OCI-M1 (cell line): ENCODE data around the gene SUFU.
"Not testable (repeated sequence)": the region's sequence is repeated elsewhere in the genome, so short reads cannot be mapped to it uniquely, and the experiment has no call there.

Experiments
- DNase-seq: peaks from one replicate; lab custom pipeline; 2025; lab: John Stamatoyannopoulos, UW

The SUFU gene

DNA sequence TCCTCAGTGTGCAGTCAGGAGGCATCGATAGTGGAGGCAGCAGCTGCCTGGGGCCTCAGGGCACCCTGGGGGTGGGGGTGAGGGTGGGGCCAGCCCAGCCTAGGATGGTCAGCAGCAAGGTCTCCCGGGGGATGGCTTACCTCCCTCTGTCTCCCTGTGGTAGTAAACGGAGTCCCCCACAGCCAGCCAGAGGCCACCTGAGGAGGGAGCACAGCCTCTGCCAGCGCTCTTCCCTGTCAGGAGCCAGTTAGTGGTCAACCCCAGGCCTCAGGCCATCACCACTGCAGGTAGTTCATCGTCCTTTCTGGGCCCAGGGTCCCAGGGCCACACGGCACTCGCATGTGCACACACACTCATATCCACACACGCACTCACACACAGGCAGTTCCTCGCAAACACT, 23.4 kb upstream of the SUFU start:
- no peak for DNase-seq

DNA sequence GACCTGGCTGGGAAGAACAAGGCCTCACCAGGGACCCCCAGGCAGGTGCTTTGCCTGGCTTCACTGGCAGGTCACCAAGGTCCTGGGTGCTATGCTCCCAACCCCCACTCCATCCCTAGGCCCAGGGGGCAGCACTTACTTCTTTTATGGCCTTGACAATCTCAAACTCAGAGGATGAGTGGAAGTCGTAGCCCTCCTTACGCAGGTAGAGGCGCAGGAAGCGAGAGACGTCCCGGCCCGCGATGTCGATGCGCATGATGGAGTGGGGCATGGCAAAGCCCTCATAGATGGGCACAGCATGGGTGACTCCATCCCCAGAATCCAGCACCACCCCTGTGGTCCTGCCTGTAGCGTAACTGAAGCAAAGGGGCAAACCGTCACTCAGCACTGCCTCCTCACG, 19.8 kb upstream of the SUFU start:
- DNase-seq: no peak

DNA sequence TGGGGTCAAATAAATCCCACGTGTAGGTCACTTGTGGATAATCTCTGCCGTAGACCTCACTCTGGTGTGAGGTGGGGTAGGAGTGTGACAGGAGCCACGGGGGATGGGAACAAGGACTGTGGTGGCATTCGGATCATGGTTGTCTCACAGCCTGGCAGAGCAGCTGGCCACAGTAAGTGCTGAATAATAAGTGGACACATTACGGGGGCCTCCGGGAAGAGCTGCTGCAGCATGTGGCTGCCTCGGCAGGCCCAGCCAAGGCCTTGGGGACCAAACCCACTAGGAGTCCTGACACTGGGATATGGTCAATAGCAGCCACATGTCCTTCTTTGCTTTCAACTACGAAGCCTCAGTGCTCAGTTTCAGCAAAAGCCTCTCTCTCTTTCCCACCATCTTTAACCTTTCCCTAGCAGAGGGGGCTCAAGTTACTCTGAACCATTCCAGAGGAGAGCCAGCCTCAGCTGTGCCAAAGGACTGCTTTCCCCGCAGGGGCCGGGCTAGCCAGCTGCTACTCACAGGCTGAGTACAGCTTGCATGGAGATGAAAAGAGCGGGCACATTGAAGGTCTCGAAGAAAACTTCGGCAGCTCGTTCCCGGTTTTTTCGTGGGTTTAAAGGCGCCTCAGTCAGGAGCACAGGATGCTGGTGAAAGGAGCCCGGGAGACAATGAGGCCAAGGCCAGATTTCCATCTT, 18.5 kb upstream of the SUFU start:
- no peak for DNase-seq

DNA sequence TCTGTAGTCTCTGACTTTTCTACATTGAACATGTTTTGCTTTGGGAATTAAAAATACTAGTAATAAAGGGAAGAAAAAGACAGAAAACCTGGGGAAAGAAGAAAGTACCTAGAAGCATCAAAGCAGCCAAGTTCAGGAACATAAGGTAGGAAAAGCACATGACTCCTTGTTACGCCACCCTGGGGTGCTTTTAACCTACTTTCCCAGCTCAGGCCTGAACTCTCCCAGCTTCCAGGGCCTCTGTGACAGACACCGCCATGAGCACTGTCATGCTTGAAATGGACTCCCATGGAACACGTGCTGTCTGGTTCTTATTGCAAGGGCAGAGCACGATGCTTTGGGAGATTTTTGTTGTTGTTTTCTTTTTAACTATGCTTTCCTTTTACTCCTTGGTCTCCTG, 12.6 kb upstream of the SUFU start:
- no peak for DNase-seq

DNA sequence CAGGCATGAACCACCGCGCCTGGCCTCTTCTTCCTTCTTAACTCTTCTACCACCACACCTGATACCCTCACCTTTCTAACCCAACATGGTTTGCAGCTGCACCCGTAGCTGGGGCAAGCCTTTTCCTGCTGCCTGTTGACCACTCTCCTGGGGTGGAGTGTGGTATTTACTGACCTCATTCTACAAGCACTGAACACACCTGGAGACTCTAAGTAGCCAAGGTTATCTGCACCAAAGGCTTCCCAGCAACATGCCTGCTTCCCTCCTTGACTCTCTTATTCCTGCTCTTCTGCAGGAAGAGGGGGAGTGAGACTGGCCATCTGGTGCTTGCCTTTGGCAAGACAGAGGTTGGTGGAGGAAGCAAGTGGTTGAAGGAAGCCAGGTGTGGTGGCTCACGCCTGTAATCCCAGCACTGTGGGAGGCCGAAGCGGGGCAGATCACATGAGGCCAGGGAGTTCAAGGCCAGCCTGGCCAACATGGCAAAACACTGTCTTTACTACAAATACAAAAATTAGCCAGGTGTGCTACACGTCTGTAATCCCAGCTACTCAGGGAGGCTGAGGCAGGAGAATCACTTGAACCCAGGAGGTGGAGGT, 11.3 kb upstream of the SUFU start:
- DNase-seq: no peak

DNA sequence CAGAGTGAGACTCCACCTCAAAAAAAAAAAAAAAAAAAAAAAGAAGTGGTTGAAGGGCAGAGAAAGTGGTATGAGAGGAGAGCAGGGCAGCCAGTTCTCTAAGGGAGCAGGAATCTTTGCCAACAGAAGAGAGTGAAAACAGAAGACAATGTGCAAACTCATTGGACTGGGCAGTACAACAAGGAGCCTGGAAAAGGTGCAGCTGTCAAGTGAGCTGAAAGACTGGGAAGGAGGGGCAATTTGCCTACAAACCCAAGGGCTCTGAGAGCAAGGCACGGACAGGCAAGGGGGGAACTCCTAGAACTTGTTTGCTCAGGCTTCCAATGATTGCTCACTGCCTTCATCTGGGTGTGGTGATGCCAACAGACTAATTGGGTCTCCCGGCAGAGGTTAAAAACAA, 10.8 kb upstream of the SUFU start:
- DNase-seq: no peak

DNA sequence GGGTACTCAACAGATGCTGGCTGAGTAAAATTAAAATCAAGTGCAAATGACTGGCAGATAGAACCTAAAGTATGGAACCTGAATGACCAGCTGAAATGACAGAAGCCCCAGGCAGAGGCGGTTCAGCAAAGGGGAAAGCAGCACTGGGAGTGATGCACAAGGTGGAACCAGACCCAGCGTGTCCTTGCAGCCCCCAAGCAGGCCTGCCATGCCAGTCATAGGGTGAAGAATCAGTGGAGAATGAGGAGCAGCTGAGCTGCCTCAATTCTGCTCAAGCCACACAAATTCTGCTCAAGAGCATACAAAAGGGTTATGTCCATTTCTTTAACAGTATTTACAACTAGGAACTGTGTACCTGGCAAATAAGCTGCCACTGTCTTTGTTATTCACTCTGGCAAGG, 10.0 kb upstream of the SUFU start:
- no peak for DNase-seq

DNA sequence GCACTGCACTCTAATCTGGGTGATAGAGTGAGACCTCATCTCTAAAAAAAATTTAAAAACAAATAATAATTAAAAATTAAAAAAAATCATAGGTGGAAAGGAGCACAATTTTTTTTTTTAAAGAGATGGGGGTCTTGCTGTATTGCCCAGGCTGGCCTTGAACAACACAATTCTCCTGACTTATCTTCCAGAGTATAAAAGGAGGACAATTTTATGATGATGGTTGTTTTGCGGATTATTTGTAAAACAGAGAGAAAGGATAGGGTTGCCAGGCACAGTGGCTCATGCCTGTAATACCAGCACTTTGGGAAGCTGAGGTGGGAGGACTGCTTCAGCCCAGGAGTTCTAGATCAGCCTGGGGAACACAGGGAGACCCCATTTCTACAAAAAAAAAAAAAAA, 6.2 kb upstream of the SUFU start:
- no peak for DNase-seq

DNA sequence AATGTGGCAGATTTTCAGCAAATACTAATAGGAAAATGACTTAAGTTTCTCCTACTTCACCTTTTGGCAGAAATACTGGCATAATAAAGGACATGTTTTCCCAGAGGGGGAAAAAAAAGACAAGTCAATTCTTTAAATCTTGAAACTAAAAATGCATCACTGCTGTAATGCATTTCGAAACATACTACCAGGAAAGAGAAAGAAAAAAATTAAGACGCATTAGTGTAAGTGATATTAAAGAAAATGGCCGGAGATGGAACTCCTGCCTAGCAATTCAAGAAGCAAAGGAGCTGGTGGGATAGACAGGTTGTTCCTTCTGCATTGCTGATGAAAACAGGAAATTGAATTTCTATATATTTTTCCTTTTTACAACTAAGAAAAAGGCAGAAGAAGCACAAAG, 4.4 kb upstream of the SUFU start:
- DNase-seq: no peak

DNA sequence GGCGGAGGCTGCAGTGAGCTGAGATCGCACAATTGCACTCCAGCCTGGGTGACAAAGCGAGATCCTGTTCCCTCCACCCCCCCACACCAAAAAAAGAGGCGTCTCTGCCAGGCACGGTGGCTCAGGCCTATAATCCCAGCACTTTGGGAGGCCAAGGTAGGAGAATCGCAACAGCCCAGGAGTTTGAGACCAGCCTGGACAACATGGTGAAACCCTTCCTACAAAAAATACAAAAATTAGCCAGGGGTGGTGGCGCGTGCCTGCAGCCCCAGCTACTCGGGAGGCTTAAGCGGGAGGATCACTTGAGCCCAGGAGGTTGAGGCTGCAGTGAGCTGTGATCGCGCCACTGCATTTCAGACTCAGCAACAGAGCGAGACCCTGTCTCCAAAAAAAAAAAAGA, 3.1 kb upstream of the SUFU start:
- not testable (repeated sequence) for DNase-seq

DNA sequence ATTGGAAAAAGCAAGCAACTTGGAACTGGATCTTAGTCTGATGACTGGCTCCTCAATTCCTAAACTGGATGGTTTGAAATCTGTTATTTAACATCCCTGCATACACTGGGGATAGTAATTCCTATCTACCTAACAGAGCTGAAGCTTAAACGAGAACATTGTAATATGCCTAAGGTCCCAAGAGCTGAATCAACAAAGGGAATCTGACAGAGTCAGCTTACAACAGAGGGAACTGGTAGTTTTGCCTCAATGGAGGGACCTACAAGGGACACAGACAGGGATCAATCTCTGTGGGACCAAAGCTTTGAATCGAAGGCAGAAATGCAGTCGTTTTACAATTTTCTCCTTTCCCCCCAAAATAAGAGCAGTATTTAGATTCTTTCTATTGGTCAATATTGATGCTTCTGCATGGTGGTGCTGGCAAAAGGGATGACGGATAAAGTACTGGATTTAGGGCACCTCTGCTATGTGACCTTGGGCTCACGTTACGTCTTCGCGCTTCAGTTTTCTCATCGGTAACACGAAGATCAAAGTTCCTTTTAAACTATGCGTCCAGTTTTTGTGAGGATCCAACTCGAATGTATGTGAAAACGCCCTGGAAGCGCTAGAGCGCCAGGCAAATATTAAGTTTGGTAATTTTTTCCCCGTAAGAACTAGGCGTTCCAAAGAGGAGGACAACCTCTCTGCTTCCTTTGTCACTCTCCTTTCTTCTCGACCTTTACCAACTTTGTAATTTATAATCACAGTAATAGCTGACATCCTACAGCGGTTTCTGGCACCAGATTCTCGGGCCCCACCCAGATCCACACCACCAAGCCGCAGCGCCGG, 2.4 kb upstream of the SUFU start:
- DNase-seq: peak; percentile 60

DNA sequence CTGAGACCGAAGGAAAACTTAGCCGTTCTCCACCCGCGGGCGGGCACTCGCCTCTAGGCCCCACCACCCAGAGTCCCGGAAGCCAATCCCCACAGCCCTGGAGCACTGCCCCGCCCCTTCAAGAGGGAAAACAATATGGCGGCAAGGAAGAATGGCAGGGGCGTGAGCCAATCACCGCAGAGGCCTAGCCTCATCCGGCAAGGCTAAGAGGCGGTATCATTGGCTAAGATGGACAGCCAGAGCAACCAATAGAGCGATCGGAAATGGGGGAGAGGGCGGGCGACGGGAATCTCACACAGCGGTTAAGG, 1.8 kb upstream of the SUFU start:
- peak; percentile 99 for DNase-seq

DNA sequence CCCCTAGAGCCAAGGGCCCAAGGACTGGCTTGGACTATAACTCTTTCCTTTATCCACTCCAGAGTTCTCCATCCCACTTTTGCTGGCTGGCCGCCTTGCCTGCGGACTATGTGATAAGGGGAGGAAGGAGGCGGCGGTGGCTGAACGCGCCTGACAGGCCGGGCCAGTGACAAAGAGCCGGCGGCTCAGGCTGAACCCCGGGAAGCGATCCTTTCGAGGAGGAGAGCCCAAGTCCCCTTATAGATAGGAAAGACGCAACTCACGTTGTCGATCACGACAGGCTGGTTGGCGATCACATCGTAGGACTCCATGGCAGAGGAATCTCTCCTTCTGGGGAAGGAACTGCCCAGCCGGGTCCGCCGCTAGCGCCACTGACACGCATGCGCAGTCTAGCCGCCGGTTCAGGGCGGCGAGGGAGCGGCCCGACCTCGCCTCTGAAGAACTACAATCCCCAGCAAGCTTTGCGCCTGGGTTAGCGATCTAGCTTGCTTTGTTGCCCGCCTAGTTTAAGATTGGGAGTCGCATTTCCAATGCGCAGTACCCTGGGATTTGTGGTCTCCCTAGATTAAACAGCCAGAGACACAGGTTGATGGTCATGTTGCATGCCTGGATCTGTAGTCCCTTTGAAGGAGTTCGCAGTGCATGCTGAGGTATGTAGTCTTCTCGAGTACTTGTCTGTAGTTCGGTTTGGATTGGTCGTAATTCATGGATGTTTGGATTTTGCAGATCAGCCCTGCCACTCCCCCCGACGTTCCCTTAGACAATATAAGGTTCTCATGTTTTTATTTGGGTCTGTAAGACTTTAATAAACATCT, 1.2 kb upstream of the SUFU start, which contains the start of gene ACTR1A:
ACTR1A (minus strand) TSS at position 376 of the 815 bp plus-strand sequence; CDS start at position 311, 65 bp downstream.
- peak; percentile 100 for DNase-seq

DNA sequence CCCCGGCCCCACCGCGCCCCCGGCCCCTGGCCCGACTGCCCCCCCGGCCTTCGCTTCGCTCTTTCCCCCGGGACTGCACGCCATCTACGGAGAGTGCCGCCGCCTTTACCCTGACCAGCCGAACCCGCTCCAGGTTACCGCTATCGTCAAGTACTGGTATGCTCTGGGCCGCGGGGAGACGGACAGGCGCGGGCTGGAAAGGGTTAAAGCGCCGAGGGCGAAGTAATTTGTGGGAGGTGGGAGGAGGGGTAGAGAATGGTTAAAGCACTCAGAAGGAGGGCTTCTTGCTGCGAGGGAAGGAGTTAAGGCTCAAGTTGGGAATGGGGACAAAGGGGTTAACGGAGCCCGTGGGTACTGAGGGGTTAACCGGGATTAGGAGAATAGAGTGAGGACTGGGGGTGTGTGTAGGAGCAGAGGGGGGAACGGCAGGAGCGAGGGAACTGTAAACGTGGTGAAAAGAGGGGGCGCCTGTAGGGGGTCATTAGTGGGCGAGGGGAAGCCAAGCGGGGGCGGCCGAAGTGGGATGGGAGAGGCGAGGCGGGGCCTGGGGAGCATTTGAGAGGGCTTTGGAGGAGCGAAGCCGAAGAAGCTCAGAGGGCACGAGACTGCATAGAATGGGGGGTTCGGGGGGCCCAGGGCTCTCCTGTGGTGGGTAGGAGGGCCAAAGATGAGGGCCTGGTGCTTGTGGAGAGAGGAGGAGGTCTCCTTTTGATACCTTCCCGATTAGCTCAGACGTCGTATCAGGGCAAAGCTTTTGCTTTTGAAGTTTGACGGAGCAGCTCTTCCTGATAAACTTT, 605 bp downstream of the SUFU start:
- peak; percentile 76 for DNase-seq

DNA sequence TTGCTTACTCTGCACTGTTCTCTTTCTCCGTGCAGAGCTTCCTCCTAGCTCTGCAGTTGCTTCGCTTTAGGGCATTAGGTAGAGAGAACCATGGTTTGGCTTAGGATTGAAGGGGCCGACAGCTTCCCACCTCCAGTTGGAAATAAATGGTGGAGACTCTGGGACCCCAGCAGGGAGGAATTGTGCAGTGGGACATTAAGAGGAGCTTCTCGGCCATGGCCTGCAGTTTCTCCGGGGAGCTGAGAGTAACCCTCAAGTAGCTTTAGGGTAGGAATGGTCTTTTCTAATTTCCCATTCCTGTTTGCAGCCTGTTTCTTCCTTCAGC, 1.2 kb downstream of the SUFU start:
- DNase-seq: no peak

DNA sequence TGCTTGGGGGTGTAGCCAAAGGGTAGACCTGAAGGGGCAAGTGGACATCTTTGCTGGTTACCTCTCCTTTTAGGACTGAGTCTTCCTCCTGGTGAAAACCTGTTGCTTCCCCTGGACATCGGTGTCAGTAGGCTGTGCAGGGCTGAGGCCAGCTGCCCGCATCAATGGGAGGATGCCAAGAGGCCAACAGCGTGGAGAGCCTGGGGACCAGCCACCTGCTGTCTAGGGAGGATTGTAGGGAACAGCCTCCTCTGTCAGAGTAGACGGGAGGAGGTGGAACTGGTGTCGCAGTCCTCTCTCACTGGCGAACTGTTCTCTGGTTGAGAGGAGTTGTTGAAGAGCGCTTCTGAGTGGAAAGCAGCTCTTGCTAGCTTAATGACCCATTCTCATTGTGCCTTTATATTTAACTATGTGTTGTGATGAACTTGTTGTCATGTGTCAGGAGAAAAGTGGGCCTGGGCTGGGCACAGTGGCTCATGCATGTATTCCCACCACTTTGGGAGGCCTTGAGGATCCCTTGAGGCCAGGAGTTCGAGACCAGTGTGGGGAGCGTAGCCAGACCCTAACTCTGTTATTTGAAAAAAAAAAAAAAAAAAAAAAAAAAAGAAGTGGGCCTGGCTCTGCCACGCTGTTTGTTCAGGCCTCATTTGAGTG, 1.8 kb downstream of the SUFU start:
- no peak for DNase-seq

DNA sequence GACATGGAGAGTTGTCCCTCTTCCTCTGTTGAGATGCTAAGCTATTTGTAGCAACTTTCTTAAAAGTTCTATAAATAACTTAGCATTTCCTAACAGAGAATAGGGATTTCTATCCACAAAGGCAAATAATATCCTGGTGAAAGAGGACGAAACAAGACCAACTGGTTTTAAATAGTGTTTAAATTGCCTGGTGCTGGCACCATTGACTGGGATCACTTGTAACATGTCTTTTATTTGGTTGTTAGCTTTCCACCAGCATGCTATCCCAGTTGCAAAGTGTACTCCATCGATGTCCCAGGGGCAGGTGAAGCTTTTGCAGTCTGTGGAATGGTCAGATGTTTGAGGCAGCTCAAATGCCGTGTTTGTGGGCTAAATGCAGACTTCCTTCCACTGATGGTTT, 3.7 kb downstream of the SUFU start:
- DNase-seq: no peak

DNA sequence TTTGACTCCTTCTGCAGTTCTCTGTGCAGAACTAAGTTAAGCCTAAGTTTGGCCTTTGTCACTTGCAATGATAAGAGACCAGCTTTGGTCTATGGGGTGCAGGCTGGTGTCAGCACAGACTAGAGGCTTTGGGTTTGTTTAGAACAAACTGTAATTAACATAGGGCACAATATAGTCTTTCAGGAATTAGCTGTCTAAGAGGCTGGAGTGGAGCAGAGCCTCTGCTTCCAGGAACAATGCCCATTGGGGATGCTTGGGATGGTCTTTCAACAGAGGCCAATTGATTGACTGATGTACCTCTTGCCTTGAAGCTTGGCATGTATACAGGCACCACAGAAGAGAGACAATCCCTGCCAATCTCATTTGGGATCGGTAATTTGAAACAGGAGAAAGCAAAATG, 4.7 kb downstream of the SUFU start:
- DNase-seq: no peak

DNA sequence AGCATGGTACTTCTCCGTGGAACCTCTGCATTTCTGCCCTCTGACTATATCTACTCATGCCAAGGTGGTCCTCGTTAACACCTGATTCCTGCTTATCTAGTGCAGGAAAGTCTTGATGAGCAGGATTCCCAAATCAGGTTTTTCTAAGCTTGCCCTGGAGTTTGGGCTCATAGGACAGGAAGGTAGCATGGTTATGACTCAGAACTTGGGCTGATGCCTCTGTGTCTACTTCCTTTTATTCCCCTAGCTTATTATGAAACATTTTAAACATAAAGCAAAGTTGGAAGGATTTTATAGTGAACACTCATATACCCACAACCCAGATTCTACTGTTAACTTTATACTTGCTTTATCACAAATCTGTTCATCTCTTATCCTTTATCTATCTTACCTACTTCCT, 5.6 kb downstream of the SUFU start:
- no peak for DNase-seq

DNA sequence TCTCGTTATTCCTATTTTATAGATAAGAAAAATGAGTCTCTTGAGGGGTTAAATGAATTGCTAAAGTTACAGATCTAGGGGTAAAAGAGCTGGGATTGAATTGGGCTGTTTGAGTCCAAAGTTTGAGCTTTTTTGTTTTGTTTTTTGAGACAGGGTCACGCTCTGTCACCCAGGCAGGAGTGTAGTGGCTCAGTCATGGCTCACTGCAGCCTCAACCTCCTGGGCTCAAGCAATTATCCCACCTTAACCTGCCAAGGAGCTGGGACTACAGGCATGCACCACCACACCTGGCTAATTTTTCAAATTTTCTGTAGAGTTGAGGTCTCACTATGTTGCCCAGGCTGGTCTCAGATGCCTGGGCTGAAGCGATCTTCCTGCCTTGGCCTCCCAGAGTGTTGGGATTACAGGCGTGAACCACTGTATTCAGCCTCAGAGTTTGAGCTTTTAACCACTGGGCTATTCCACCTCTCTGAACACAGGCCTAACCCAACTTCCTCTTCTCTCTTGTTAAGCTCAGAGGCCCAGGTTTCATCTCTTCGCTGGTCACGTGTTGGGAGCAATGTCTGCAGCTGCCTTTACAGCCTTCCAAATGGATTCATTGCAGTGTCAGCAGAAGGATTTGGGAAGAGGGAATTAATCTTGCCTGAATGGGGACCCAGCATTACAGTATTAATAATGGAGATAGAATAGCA, 8.0 kb downstream of the SUFU start:
- peak; percentile 67 for DNase-seq
